K562 (cell line): ENCODE results near the gene LRP1. TPM values are rescaled to one million over a fixed set of nuclear protein-coding genes. Genes with fewer than 3 reads are reported as not detected.
A peak's percentile ranks its signal among the peaks of the same experiment; 100 is the strongest.

Experiments
- CHD4 ChIP-seq: fragments of 200-600 bp; sonication (generic); IDR thresholded peaks from 3 replicates; pipeline ENCODE4 v1.6.1; 2012; ENCODE audit warnings: low read depth, mild to moderate bottlenecking, mixed read lengths, low read length, inconsistent platforms; ENCODE audit not compliant: insufficient read depth, insufficient replicate concordance, poor library complexity, severe bottlenecking
- ETS2 ChIP-seq: IDR thresholded peaks from 2 replicates; pipeline ENCODE4 v1.6.1; 2016; ENCODE audit warnings: borderline replicate concordance, missing genetic modification characterization, mild to moderate bottlenecking, moderate library complexity, missing compliant biosample characterization; ENCODE audit not compliant: poor library complexity, severe bottlenecking
- MAZ ChIP-seq, 2 experiments: fragments of 450-650 bp in 1 of 2; sonication (generic) in 1 of 2; formaldehyde crosslinking; IDR thresholded peaks in 1 of 2; conservative IDR thresholded peaks in 1 of 2; 2 replicates each; pipeline versions ENCODE4 v1.4.0 to v1.5.0; 2020; ENCODE audit warnings: mild to moderate bottlenecking in 1 of 2, missing genetic modification reagents in 1 of 2
- POLR2G ChIP-seq: fragments of 200-400 bp; formaldehyde crosslinking; IDR thresholded peaks from 2 replicates; pipeline ENCODE4 v1.6.1; 2017; ENCODE audit warnings: low read depth, mild to moderate bottlenecking, antibody characterized with exemption, low read length, moderate library complexity
- U2AF2 ChIP-seq: fragments of 200-400 bp; formaldehyde crosslinking; optimal IDR thresholded peaks from 2 replicates; pipeline ENCODE3; 2017; ENCODE audit warnings: low read depth, mild to moderate bottlenecking, low read length
- XRCC5 ChIP-seq: fragments of 200-400 bp; formaldehyde crosslinking; IDR thresholded peaks from 2 replicates; pipeline ENCODE4 v1.6.1; 2017; ENCODE audit warnings: low read depth, mild to moderate bottlenecking, low read length
- ZBTB8A ChIP-seq: fragments of 450-650 bp; IDR thresholded peaks from 2 replicates; pipeline ENCODE4 v1.6.1; 2018; ENCODE audit warnings: mild to moderate bottlenecking, moderate library complexity; ENCODE audit not compliant: partially characterized antibody
- ZNF263 ChIP-seq: sonication (generic); formaldehyde crosslinking; IDR thresholded peaks from 2 replicates; pipeline ENCODE4 v1.8.0; 2022; ENCODE audit warnings: mild to moderate bottlenecking, missing genetic modification reagents, borderline replicate concordance
- polyA plus RNA-seq, 8 experiments: library from polyadenylated mRNA; depleted of rRNA in 4 of 8; stranded (reverse) in 5 of 8; unstranded in 3 of 8; fragments of >200 nt; fragmentation: Nextera tagmentation in 2 of 8; fragmentation: Illumina TruSeq in 1 of 8; extraction: Ambion mirVana in 2 of 8; extraction: Trizol in 1 of 8; gene quantifications; 2 replicates each; pipeline versions ENCODE4 v1.2.1 to v1.2.3, GENCODE V29; 2011 to 2014; ENCODE audit warnings: inconsistent platforms in 1 of 8, missing spikeins in 1 of 8
- total RNA-seq, 7 experiments: library from RNA; depleted of rRNA in 6 of 7; stranded (reverse); fragments of >200 nt in 6 of 7; fragmentation: Illumina TruSeq in 2 of 7; extraction: Trizol in 2 of 7; gene quantifications; 2 replicates each; pipeline versions ENCODE4 v1.2.1 to v1.2.3, GENCODE V29; 2011 to 2021; ENCODE audit warnings: low replicate concordance in 1 of 7
- TF ChIP-seq, protein P1 (sequence below): fragments of 450-650 bp; IDR thresholded peaks from 2 replicates; pipeline ENCODE4 v1.6.1; 2017; ENCODE audit warnings: antibody characterized with exemption

The LRP1 gene
- total and polyA plus RNA-seq, 9 of the 15 experiments (the other 6 are each of a cell fraction or from before 2014, with no cell fraction given): 0.04 to 0.64 (median 0.19) TPM; not detected in 2

DNA sequence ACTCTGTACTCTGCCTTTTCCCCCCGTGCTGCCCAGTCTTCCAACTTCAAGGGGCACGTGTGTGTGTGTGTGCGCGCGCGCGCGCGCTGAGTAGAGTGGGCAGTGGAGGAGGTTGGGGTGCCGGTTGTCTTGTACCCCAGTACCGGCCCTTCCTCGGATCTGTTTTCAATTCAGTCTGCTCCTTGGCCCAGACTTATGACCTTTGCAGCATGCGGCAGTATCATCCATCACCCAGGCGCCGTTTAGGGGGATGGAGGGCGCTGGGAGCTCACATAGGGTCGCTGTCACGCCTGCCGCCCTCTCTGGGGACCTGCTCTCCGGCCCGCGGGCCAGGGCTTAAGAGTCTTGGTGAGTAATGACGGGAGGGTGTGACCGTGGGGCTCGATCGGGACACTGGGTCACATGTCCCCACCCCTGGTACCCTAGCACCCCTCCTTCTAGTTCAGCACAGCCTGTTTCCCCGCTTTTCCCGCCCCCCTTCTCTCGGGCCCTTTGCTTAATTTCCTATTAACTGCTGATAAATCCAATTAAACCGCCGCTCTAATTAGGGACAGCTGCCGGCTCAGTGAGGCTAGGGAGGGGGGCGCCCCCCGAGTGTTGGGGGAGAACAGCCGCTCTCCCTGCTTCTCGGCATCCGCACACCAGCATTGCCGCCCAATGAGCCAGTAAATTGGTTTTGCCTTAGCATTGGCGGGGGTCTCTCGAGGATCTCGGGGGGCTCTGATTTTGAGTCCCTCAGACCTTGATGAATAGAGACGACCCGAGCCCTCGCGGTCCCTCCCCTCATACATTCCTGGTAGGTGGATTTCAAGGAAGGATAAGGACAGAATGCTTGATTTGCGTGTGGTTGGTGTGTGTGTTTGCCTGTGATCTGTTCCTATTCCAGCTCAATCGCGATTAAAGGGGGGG, 113.4 kb downstream of the LRP1 start (continued):
- TF ChIP-seq POLR2G (peak; percentile 37; the same call in 1 of the 2 replicates), U2AF2 (no peak), MAZ (CRISPR knock-in tag; conservative IDR thresholded peaks at IDR 0.05 in 1 of 2, IDR thresholded peaks at IDR 0.05 in 1 of 2) (no peak), ZNF263 (CRISPR knock-in tag) (no peak), CHD4 (no peak), XRCC5 (no peak), ZBTB8A (no peak), ETS2 (tag) (peak; percentile 37)
- TF ChIP-seq, protein P1, sequence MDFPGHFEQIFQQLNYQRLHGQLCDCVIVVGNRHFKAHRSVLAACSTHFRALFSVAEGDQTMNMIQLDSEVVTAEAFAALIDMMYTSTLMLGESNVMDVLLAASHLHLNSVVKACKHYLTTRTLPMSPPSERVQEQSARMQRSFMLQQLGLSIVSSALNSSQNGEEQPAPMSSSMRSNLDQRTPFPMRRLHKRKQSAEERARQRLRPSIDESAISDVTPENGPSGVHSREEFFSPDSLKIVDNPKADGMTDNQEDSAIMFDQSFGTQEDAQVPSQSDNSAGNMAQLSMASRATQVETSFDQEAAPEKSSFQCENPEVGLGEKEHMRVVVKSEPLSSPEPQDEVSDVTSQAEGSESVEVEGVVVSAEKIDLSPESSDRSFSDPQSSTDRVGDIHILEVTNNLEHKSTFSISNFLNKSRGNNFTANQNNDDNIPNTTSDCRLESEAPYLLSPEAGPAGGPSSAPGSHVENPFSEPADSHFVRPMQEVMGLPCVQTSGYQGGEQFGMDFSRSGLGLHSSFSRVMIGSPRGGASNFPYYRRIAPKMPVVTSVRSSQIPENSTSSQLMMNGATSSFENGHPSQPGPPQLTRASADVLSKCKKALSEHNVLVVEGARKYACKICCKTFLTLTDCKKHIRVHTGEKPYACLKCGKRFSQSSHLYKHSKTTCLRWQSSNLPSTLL: no peak
- TF ChIP-seq, all 486 proteins: peak for 8
